Pancreas (tissue), 10 donors: ENCODE measurements around the gene IGFL2. TPM values are rescaled to one million over a fixed set of nuclear protein-coding genes. Genes with fewer than 3 reads are reported as not detected.
A peak's percentile ranks its signal among the peaks of the same experiment; 100 is the strongest.

Experiments used
- ATAC-seq, 4 donors: fragments of 200-7000 bp; cut with Tn5 transposase; one replicate each; pipeline versions ENCODE4 v1.8.0 to v1.9.1; 2020; ENCODE audit warnings: mild to moderate bottlenecking in 4 of 4, moderate library complexity in 4 of 4
- DNase-seq, 6 donors: peaks; one replicate each; pipeline ENCODE4 v3.0.0-alpha.2; 2020
- FAIRE-seq: peaks from 2 replicates; lab custom pipeline; 2012; peaks lifted over from hg19 to GRCh38; lab: Jason Lieb, UNC
- H3K27ac ChIP-seq, 4 donors: fragments of 200-600 bp; sonication (generic); 1 replicate in 3 of 4; 2 replicates in 1 of 4; pipeline versions ENCODE4 v1.5.0 to v1.8.0; 2020
- H3K27me3 ChIP-seq, 4 donors: fragments of 200-600 bp; one replicate each; pipeline ENCODE4 v1.8.0; 2021
- H3K36me3 ChIP-seq, 3 donors: fragments of 200-600 bp; sonication (generic) in 1 of 3; one replicate each; pipeline versions ENCODE4 v1.5.0 to v1.8.0; 2020 to 2021
- H3K4me1 ChIP-seq, 3 donors: fragments of 200-600 bp; one replicate each; pipeline ENCODE4 v1.8.0; 2021
- H3K4me3 ChIP-seq, 4 donors: fragments of 200-600 bp; sonication (generic) in 2 of 4; one replicate each; pipeline versions ENCODE4 v1.5.0 to v1.8.0; 2020 to 2021
- H3K9me3 ChIP-seq, 4 donors: fragments of 200-600 bp; one replicate each; pipeline ENCODE4 v1.8.0; 2021
- WGBS, 2 donors: extraction: QIAGEN DNeasy Blood & Tissue Kit; methylation state at CpG; one replicate each; pipeline ENCODE4 v1.1.7; 2013; 5-methylcytosine and 5-hydroxymethylcytosine counted together
- intact Hi-C, 3 donors: fragments of 100-400 bp; cut with DNase I; formaldehyde crosslinking; loops; one replicate each; pipeline versions ENCODE4 v1.11.1 to v1.14.2; 2022
- polyA plus RNA-seq, 2 donors: library from polyadenylated mRNA; stranded (reverse); fragments of 200-250 nt; gene quantifications; one replicate each; pipeline ENCODE4 v1.2.3, GENCODE V29; 2013
- total RNA-seq, 6 donors: library from RNA; stranded (reverse); fragmentation: NEBNext Ultra II Directional in 4 of 6; extraction: Animal tissue kit (Norgen Biotek cat#: 25700) in 4 of 6; gene quantifications; one replicate each; pipeline versions ENCODE4 v1.2.1 to v1.2.4, GENCODE V29; 2021 to 2023
- TF ChIP-seq, protein P1 (sequence below), 4 donors: fragments of 200-600 bp; sonication (generic) in 3 of 4; IDR thresholded peaks; one replicate each; pipeline versions ENCODE4 v1.5.0 to v1.8.0; 2021; ENCODE audit warnings: antibody characterized with exemption in 4 of 4
- donor health status: healthy with polysubstance abuse.
- donor health status: DM: no; HTN: no; CAD: no; lungs with moderate emphysema.
- donor health status: DM: no; HTN: no; CAD: no.
- donor health status: control.
- donor health status: control.
- donor health status: Bipolar disorder and iron deficiency.
- donor health status: DM: yes; HTN: yes; CAD: no.
- donor health status: DM: no; HTN: no; CAD: no.
- donor health status: DM: no; HTN: no; CAD: no.
- donor health status: DM: yes; HTN: yes; CAD: no.

Gene IGFL2
- total and polyA plus RNA-seq, 8 donors = not detected

DNA sequence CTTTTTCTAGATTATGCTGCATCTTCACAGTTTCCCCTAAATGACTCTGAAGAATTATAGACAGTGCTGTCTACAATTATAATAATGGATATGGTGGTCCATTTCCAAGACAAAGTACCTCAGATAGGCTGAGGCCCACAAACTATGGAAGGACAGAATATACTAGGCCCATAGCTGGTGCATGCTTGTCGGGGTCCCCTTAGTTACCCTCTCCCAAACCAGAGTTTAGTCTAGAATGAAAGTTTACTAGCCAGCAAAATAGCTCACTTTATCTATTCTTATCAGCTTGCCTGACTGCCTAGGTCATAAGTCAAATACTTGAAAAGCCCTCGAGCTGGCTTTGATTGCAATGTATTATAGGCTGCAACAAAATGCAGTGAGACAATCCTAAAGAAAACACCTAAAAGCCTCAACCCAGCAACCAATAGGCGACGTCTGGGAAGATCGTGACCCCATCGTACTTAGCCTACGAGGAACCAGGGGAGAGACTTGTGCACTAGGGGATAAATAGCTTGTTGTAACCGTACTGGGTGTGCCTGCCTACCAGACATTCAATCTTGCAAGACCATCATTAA, 785 bp upstream of the IGFL2 start:
- no peaks in the 10 kb centered on the region for H3K27me3 ChIP-seq
- no peak overlapping the region for H3K4me3 ChIP-seq
- no peaks in the 10 kb centered on the region for H3K9me3 ChIP-seq
- 63 to 66% methylated on average over 8 of the region's 8 CpGs for WGBS, 2 donors
- no peaks in the 10 kb centered on the region for H3K4me1 ChIP-seq
- intact Hi-C loops = no loop called here
- ATAC-seq = no peak
- no peaks in the 10 kb centered on the region for H3K36me3 ChIP-seq
- FAIRE-seq = no peak
- no peak overlapping the region for H3K27ac ChIP-seq
- no peak for DNase-seq
- TF ChIP-seq, protein P1, sequence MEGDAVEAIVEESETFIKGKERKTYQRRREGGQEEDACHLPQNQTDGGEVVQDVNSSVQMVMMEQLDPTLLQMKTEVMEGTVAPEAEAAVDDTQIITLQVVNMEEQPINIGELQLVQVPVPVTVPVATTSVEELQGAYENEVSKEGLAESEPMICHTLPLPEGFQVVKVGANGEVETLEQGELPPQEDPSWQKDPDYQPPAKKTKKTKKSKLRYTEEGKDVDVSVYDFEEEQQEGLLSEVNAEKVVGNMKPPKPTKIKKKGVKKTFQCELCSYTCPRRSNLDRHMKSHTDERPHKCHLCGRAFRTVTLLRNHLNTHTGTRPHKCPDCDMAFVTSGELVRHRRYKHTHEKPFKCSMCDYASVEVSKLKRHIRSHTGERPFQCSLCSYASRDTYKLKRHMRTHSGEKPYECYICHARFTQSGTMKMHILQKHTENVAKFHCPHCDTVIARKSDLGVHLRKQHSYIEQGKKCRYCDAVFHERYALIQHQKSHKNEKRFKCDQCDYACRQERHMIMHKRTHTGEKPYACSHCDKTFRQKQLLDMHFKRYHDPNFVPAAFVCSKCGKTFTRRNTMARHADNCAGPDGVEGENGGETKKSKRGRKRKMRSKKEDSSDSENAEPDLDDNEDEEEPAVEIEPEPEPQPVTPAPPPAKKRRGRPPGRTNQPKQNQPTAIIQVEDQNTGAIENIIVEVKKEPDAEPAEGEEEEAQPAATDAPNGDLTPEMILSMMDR (IDR thresholded peaks at IDR 0.05) = no peak

DNA sequence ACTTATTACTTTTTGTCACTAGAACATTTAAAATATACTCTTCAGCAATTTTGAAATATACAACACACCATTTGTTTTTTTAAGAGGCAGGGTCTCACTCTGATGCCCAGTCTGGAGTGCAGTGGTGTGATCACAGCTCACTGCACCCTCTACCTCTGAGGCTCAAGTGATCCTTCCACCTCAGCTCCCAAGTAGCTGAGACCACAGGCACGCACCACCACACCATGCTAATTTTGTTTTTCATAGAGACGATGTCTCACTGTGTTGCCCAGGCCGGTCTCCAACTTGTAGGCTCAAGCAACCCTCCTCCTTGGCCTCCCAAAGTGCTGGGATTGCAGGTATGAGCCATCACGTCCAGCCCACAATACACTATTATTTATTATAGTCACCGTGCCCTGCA, 2.6 kb downstream of the IGFL2 start:
- 74 to 82% methylated on average over 5 of the region's 5 CpGs for WGBS, 2 donors
- ATAC-seq = no peak
- FAIRE-seq = no peak
- H3K9me3 ChIP-seq = no peaks in the 10 kb centered on the region
- no peaks in the 10 kb centered on the region for H3K4me1 ChIP-seq
- TF ChIP-seq, protein P1 (IDR thresholded peaks at IDR 0.05) = no peak
- DNase-seq = no peak
- H3K27ac ChIP-seq = no peak overlapping the region
- intact Hi-C loops = no loop called here
- H3K4me3 ChIP-seq = no peak overlapping the region
- H3K27me3 ChIP-seq = no peaks in the 10 kb centered on the region
- H3K36me3 ChIP-seq = no peaks in the 10 kb centered on the region

DNA sequence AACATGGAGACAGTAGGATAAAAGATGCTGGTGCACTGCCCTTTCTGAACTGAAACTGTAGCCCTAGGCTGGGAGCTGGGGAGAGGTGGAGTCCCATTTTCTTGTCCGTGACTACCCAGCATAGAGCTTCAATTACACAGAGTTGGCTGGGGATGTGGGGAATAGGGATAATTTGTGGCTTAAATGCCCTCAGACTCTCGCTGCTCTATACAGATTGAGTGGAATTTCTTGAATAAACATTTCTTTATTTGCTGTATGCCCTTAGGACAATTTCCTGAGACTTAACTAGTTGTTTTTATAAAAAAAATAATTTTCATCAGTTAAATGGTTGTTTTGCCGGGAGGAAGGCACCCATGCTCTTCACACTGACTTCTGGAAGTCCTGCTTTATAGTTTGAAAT, 7.2 kb downstream of the IGFL2 start:
- peaks cover 0 to 6% (median 0%) of the 10 kb centered on the region in 4 donors for H3K27me3 ChIP-seq
- 64 to 90% methylated on average over 3 of the region's 3 CpGs for WGBS, 2 donors
- FAIRE-seq = no peak
- TF ChIP-seq, protein P1 (IDR thresholded peaks at IDR 0.05) = no peak
- intact Hi-C loops = no loop called here
- DNase-seq = no peak
- H3K9me3 ChIP-seq = no peaks in the 10 kb centered on the region
- H3K27ac ChIP-seq = no peak overlapping the region
- ATAC-seq = no peak
- H3K4me3 ChIP-seq = no peak overlapping the region
- no peaks in the 10 kb centered on the region for H3K4me1 ChIP-seq
- no peaks in the 10 kb centered on the region for H3K36me3 ChIP-seq

DNA sequence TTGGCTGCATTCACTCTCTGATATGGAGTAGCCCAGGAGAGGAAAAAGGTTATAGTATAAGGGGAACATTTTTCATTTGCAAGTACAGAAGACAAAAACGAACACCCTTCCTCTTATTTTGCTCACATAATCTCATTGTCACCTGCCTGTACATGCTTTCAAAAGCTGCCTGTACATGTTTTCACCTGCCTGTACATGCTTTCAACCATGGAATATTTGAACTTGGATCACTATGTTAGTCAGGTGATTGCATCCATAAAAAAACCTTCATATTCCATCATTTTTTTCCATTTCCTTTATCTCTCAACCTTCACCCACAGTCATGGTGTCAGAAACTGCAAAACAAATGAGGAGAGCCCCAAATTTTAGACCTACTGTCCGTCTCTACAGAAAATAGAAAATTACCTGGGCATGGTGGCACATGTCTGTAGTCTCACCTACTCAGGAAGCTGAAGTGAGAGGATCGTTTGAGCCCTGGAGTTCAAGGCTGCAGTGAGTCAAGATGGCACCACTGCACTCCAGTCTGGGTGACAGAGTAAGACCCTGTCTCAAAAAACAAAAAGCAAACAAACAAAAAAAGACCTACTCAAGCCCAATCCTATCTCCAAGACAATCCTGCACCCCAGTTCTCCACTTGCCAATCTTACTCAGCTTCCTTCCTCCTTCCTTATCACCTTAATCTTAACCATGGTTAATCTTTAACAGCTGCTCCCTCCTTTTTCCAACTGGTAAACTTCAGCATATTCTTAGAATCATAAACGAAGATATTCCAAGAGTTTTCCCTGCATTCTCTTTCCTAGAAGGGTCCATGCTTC, 11.6 kb downstream of the IGFL2 start:
- H3K4me3 ChIP-seq = no peak overlapping the region
- no peaks in the 10 kb centered on the region for H3K36me3 ChIP-seq
- TF ChIP-seq, protein P1 (IDR thresholded peaks at IDR 0.05) = no peak
- no peaks in the 10 kb centered on the region for H3K4me1 ChIP-seq
- intact Hi-C loops = no loop called here
- 42 to 47% methylated on average over 4 of the region's 4 CpGs for WGBS, 2 donors
- ATAC-seq = peak in 2 of 4 donors; percentile 49 to 50
- DNase-seq = no peak
- peaks cover 0 to 6% (median 0%) of the 10 kb centered on the region in 4 donors for H3K27me3 ChIP-seq
- H3K9me3 ChIP-seq = no peaks in the 10 kb centered on the region
- FAIRE-seq = no peak
- no peak overlapping the region for H3K27ac ChIP-seq
